GM23248 (cell line): ENCODE data around the gene IFNK.

Source experiments
- EZH2 ChIP-seq: fragments of 200-600 bp; sonication (generic); IDR thresholded peaks from 2 replicates; pipeline ENCODE4 v1.6.1; 2018; ENCODE audit warnings: antibody characterized with exemption, mild to moderate bottlenecking; ENCODE audit not compliant: insufficient read depth, poor library complexity, severe bottlenecking
- EZH2phosphoT487 ChIP-seq: fragments of 200-600 bp; sonication (generic); IDR thresholded peaks from 2 replicates; pipeline ENCODE4 v1.6.1; 2018; ENCODE audit warnings: antibody characterized with exemption, moderate library complexity, mild to moderate bottlenecking, low read depth; ENCODE audit not compliant: insufficient read depth

DNA sequence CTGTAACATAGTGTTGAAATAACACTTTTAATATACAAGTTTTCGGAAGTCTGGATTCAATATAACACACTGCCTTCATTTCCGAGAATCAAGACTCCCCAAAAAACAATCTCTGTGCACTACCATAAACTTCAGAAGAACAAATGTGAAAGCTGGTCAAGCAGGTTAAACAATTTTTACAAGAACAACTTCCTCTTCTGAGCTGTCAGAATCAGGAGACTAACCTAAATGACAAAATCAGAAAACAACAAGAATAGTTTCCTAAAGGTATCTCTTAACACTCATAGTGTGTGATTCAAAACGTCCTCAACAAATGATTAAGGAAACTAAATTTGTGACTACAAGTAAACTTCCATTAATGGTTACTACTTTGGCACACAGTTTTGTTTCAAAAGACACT, 37.6 kb downstream of the IFNK start:
- no peak for TF ChIP-seq EZH2
- TF ChIP-seq EZH2phosphoT487 = no peak
